ENCODE measurements around the gene STK32C. TPM values are rescaled to one million over a fixed set of nuclear protein-coding genes. Genes with fewer than 3 reads are reported as not detected.
A peak's percentile ranks its signal among the peaks of the same experiment; 100 is the strongest.
"Not testable (repeated sequence)": the region's sequence is repeated elsewhere in the genome, so short reads cannot be mapped to it uniquely, and the experiment has no call there.

Gene STK32C
- total RNA-seq, 1 experiment from 2014 or later = 28.3 TPM

GRCh38 chr10:132272231-132272971 is 35.3 kb downstream of the STK32C start:
- peak; percentile 80 for DNase-seq (ENCODE audit: low spot score)
- in situ Hi-C loops (cut with HindIII; ENCODE audit: low sequenced_read_pairs) = no loop called here

- DNase-seq (ENCODE audit: low spot score) = no peak
- in situ Hi-C loops (cut with HindIII; ENCODE audit: low sequenced_read_pairs) = no loop called here
Observed at GRCh38 chr10:132271458-132272230, 36.1 kb downstream of the STK32C start.

GRCh38 chr10:132270721-132271457 is 36.9 kb downstream of the STK32C start:
- no peak for DNase-seq (ENCODE audit: low spot score)
- in situ Hi-C loops (cut with HindIII; ENCODE audit: low sequenced_read_pairs) = no loop called here

- DNase-seq (ENCODE audit: low spot score) = no peak
- in situ Hi-C loops (cut with HindIII; ENCODE audit: low sequenced_read_pairs) = no loop called here
Observed at GRCh38 chr10:132270256-132270655, 37.5 kb downstream of the STK32C start.

GRCh38 chr10:132269266-132270230 is 38.2 kb downstream of the STK32C start:
- in situ Hi-C loops (cut with HindIII; ENCODE audit: low sequenced_read_pairs) = no loop called here
- no peak for DNase-seq (ENCODE audit: low spot score)

GRCh38 chr10:132267916-132268315 is 39.8 kb downstream of the STK32C start:
- in situ Hi-C loops (cut with HindIII; ENCODE audit: low sequenced_read_pairs); DNase-seq (ENCODE audit: low spot score): not testable (repeated sequence)

- in situ Hi-C loops (cut with HindIII; ENCODE audit: low sequenced_read_pairs) = no loop called here
Observed at GRCh38 chr10:132266594-132267161, 41.1 kb downstream of the STK32C start.

GRCh38 chr10:132265890-132266496 is 41.8 kb downstream of the STK32C start:
- in situ Hi-C loops (cut with HindIII; ENCODE audit: low sequenced_read_pairs) = no loop called here
- no peak for DNase-seq (ENCODE audit: low spot score)

More at GRCh38 chr10:132266594-132267161, 41.1 kb downstream of the STK32C start:
- DNase-seq (ENCODE audit: low spot score) = no peak

- in situ Hi-C loops (cut with HindIII; ENCODE audit: low sequenced_read_pairs) = no loop called here
- peak; percentile 79 for DNase-seq (ENCODE audit: low spot score)
Observed at GRCh38 chr10:132264966-132265889, 42.5 kb downstream of the STK32C start.

- in situ Hi-C loops (cut with HindIII; ENCODE audit: low sequenced_read_pairs) = no loop called here
- no peak for DNase-seq (ENCODE audit: low spot score)
Observed at GRCh38 chr10:132264306-132264950, 43.3 kb downstream of the STK32C start.

- in situ Hi-C loops (cut with HindIII; ENCODE audit: low sequenced_read_pairs) = no loop called here
- no peak for DNase-seq (ENCODE audit: low spot score)
Observed at GRCh38 chr10:132263866-132264265, 43.9 kb downstream of the STK32C start.

GRCh38 chr10:132259702-132260482 is 47.9 kb downstream of the STK32C start:
- DNase-seq (ENCODE audit: low spot score) = no peak
- in situ Hi-C loops (cut with HindIII; ENCODE audit: low sequenced_read_pairs) = no loop called here

- no peak for DNase-seq (ENCODE audit: low spot score)
- in situ Hi-C loops (cut with HindIII; ENCODE audit: low sequenced_read_pairs) = no loop called here
Observed at GRCh38 chr10:132258423-132258822, 49.3 kb downstream of the STK32C start.

GRCh38 chr10:132257907-132258306 is 49.8 kb downstream of the STK32C start:
- in situ Hi-C loops (cut with HindIII; ENCODE audit: low sequenced_read_pairs) = no loop called here
- DNase-seq (ENCODE audit: low spot score) = no peak

GRCh38 chr10:132257271-132257670 is 50.5 kb downstream of the STK32C start:
- no peak for DNase-seq (ENCODE audit: low spot score)
- in situ Hi-C loops (cut with HindIII; ENCODE audit: low sequenced_read_pairs) = no loop called here

GRCh38 chr10:132256866-132257265 is 50.9 kb downstream of the STK32C start:
- DNase-seq (ENCODE audit: low spot score) = no peak
- in situ Hi-C loops (cut with HindIII; ENCODE audit: low sequenced_read_pairs) = no loop called here

All from G401 (cell line).